Hepatocyte (in vitro differentiated cells): ENCODE data around the gene KCNN3. TPM values are rescaled to one million over a fixed set of nuclear protein-coding genes. Genes with fewer than 3 reads are reported as not detected.

Source experiments
- DNase-seq: peaks from one replicate; pipeline ENCODE4 v3.0.0-alpha.2; 2016; ENCODE audit warnings: low spot score
- H2AFZ ChIP-seq: fragments of 200-600 bp; sonication (generic); 2 replicates; pipeline ENCODE4 v1.6.0; 2016; ENCODE audit warnings: antibody characterized with exemption, mild to moderate bottlenecking
- H3K27ac ChIP-seq: fragments of 200-600 bp; sonication (generic); 2 replicates; pipeline ENCODE4 v1.5.1; 2016; ENCODE audit warnings: mild to moderate bottlenecking
- H3K27me3 ChIP-seq: fragments of 200-600 bp; sonication (generic); 2 replicates; pipeline ENCODE4 v1.6.1; 2016
- H3K36me3 ChIP-seq: fragments of 200-600 bp; sonication (generic); replicated peaks from 2 replicates; pipeline ENCODE4 v1.5.1; 2016; ENCODE audit warnings: low read depth; ENCODE audit not compliant: insufficient read depth
- H3K4me1 ChIP-seq: fragments of 200-600 bp; sonication (generic); 2 replicates; pipeline ENCODE4 v1.5.1; 2016; ENCODE audit warnings: mild to moderate bottlenecking, moderate library complexity; ENCODE audit not compliant: insufficient read depth
- H3K4me2 ChIP-seq: fragments of 200-600 bp; sonication (generic); 2 replicates; pipeline ENCODE4 v1.6.0; 2016
- H3K4me3 ChIP-seq: fragments of 200-600 bp; sonication (generic); 2 replicates; pipeline ENCODE4 v1.5.1; 2016; ENCODE audit warnings: mild to moderate bottlenecking
- H3K79me2 ChIP-seq: fragments of 200-600 bp; sonication (generic); 2 replicates; pipeline ENCODE4 v1.6.0; 2017; ENCODE audit warnings: mild to moderate bottlenecking
- H3K9me2 ChIP-seq: fragments of 200-600 bp; sonication (generic); replicated peaks from 2 replicates; pipeline ENCODE4 v1.6.0; 2017; ENCODE audit warnings: mild to moderate bottlenecking; ENCODE audit not compliant: insufficient read depth
- H3K9me3 ChIP-seq: fragments of 200-600 bp; sonication (generic); 2 replicates; pipeline ENCODE4 v1.5.1; 2016; ENCODE audit warnings: low read depth, mild to moderate bottlenecking
- H4K20me1 ChIP-seq: fragments of 200-600 bp; sonication (generic); 2 replicates; pipeline ENCODE4 v1.6.0; 2016; ENCODE audit warnings: mild to moderate bottlenecking; ENCODE audit not compliant: insufficient read depth, poor library complexity, severe bottlenecking
- EZH2 ChIP-seq: fragments of 200-600 bp; sonication (generic); IDR thresholded peaks from 2 replicates; pipeline ENCODE4 v1.6.1; 2016; ENCODE audit warnings: antibody characterized with exemption, mild to moderate bottlenecking, borderline replicate concordance
- EZH2phosphoT487 ChIP-seq: fragments of 200-600 bp; sonication (generic); IDR thresholded peaks from one replicate; pipeline ENCODE4 v1.6.1; 2018; ENCODE audit warnings: antibody characterized with exemption, mild to moderate bottlenecking, low read depth, moderate library complexity; ENCODE audit not compliant: unreplicated experiment, severe bottlenecking
- WGBS: methylation state at CpG from one replicate; pipeline ENCODE4 v1.1.6; 2016; ENCODE audit warnings: low lambda C conversion rate; ENCODE audit errors: missing lambda C conversion rate; 5-methylcytosine and 5-hydroxymethylcytosine counted together
- polyA plus RNA-seq: library from polyadenylated mRNA; unstranded; fragments of >200 nt; fragmentation: Nextera tagmentation; extraction: Ambion mirVana; gene quantifications from 2 replicates; pipeline ENCODE4 v1.2.1, GENCODE V29; 2016
- total RNA-seq: library from RNA; depleted of rRNA; stranded (reverse); fragments of >200 nt; gene quantifications from 2 replicates; pipeline ENCODE4 v1.2.3, GENCODE V29; 2014
- TF ChIP-seq, protein P1 (sequence below): fragments of 200-600 bp; sonication (generic); IDR thresholded peaks from 2 replicates; pipeline ENCODE4 v1.5.1; 2016; ENCODE audit warnings: antibody characterized with exemption, mild to moderate bottlenecking; ENCODE audit not compliant: poor library complexity

Gene KCNN3
- total and polyA plus RNA-seq, 2 experiments from 2014 or later = 0.56 to 0.67 TPM

DNA sequence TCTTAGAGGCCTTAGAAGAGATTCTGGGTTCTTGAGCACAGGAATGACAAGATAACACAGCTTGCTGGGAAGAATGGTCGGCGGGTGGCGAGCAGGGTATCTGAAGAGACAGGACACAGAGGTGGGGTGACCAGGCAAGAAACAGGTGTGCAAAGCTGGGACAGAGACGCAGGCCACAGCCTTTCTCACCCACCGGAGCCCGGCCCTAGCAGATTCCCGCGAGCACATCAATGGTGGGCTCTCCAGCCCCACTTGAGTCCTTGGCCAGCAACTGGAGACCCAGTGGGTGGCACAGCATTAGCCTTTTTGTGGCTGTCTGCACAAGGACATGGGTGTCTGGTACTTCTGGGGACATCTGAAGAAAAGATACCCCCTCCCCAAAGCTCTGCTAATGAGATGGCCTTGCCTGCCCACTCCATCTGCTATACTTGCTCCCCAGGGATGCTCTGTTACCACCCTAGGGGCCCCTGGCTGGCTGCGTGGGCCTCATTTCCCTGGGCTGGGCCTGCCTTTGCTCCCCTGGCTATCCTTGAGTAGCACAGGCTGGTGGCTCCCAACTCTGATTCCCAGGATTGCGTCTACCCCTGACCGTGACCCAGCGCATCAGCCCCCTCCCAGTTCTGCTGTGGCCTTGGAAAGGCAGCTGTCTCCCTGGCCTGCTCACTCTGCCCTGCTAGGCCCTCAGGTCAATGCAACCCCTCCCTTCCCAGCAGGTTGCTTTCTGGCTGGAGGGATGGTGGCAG, 134.8 kb downstream of the KCNN3 start:
- no peaks in the 10 kb centered on the region for H3K4me1 ChIP-seq
- H3K9me3 ChIP-seq = no peaks in the 10 kb centered on the region
- H3K27ac ChIP-seq = no peak overlapping the region
- WGBS = 91% methylated on average over 12 of the region's 12 CpGs
- H3K79me2 ChIP-seq = no peaks in the 10 kb centered on the region
- no peak overlapping the region for H3K4me3 ChIP-seq
- no peaks in the 10 kb centered on the region for H3K36me3 ChIP-seq
- H2AFZ ChIP-seq = no peak overlapping the region
- TF ChIP-seq EZH2phosphoT487 (no peak), EZH2 (no peak)
- TF ChIP-seq, protein P1, sequence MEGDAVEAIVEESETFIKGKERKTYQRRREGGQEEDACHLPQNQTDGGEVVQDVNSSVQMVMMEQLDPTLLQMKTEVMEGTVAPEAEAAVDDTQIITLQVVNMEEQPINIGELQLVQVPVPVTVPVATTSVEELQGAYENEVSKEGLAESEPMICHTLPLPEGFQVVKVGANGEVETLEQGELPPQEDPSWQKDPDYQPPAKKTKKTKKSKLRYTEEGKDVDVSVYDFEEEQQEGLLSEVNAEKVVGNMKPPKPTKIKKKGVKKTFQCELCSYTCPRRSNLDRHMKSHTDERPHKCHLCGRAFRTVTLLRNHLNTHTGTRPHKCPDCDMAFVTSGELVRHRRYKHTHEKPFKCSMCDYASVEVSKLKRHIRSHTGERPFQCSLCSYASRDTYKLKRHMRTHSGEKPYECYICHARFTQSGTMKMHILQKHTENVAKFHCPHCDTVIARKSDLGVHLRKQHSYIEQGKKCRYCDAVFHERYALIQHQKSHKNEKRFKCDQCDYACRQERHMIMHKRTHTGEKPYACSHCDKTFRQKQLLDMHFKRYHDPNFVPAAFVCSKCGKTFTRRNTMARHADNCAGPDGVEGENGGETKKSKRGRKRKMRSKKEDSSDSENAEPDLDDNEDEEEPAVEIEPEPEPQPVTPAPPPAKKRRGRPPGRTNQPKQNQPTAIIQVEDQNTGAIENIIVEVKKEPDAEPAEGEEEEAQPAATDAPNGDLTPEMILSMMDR = no peak
- peaks cover 16% of the 10 kb centered on the region for H3K27me3 ChIP-seq
- DNase-seq = no peak
- H3K9me2 ChIP-seq = no peaks in the 10 kb centered on the region
- no peak overlapping the region for H3K4me2 ChIP-seq
- no peaks in the 10 kb centered on the region for H4K20me1 ChIP-seq

DNA sequence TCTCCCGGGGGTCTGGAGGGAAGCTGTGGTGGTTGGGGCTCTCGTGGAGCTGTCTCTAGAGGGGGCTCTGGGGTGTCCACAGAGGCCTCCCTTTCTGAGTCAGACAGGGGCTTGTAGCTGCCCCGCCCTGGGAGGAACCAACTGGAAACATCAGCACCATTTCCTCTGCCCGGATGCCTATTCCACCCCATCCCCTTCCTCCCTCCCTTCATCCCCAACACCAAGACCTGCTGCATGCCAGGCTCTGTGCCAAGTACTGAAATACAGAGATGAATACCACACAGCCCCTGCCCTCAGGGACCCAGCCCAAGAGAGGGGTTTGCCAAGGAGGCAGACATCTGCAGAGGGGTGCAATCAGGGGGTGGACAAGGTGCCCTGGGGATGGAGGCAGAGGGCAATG, 136.5 kb downstream of the KCNN3 start:
- TF ChIP-seq EZH2phosphoT487 (no peak), EZH2 (no peak)
- TF ChIP-seq, protein P1 = no peak
- H4K20me1 ChIP-seq = no peaks in the 10 kb centered on the region
- H3K36me3 ChIP-seq = no peaks in the 10 kb centered on the region
- H3K27ac ChIP-seq = no peak overlapping the region
- H3K9me2 ChIP-seq = no peaks in the 10 kb centered on the region
- 85% methylated on average over 4 of the region's 4 CpGs for WGBS
- no peak for DNase-seq
- peaks cover 8% of the 10 kb centered on the region for H3K27me3 ChIP-seq
- H3K4me2 ChIP-seq = no peak overlapping the region
- no peaks in the 10 kb centered on the region for H3K79me2 ChIP-seq
- H3K4me3 ChIP-seq = no peak overlapping the region
- H3K9me3 ChIP-seq = no peaks in the 10 kb centered on the region
- H3K4me1 ChIP-seq = no peaks in the 10 kb centered on the region
- no peak overlapping the region for H2AFZ ChIP-seq

DNA sequence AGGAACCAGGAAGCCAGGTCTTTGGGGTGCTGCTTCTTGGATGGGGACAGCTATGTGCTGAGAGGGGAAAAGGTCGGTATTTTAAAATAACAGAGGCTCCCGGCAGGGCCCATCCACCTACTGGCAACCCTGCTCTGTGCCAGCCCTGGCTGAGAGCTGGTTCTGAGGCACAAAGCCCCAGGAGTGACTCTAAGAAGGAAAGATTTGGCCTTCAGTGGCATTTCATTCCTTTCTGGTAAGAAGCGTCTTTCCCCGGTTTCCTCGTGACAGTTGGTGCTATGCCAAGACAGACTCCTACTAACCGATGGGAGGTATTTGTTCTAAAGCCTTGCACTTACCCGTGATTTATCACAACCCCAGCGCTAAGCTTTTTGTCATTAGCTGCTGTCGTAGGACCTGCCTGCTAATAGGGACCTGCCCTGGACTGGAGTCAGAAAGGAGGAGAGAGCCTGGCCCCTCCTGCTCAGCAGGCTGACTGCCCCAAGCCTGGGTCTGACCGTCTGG, 139.0 kb downstream of the KCNN3 start:
- TF ChIP-seq EZH2 (no peak), EZH2phosphoT487 (no peak)
- TF ChIP-seq, protein P1 = no peak
- DNase-seq = no peak
- Histone ChIP-seq H3K36me3 (no peaks in the 10 kb centered on the region), H3K27me3 (no peaks in the 10 kb centered on the region), H3K27ac (no peak overlapping the region), H2AFZ (no peak overlapping the region), H3K4me2 (no peak overlapping the region), H3K9me2 (no peaks in the 10 kb centered on the region), H3K79me2 (no peaks in the 10 kb centered on the region), H3K4me3 (no peak overlapping the region), H3K4me1 (no peaks in the 10 kb centered on the region), H3K9me3 (no peaks in the 10 kb centered on the region), H4K20me1 (no peaks in the 10 kb centered on the region)
- WGBS = 67% methylated on average over 10 of the region's 10 CpGs
